ENCODE results near the gene ACOX2. TPM values are rescaled to one million over a fixed set of nuclear protein-coding genes. Genes with fewer than 3 reads are reported as not detected.
A peak's percentile ranks its signal among the peaks of the same experiment; 100 is the strongest.

Gene ACOX2
- total and polyA plus RNA-seq, 12 donors: 7.6 to 64.9 (median 34.9) TPM

DNA sequence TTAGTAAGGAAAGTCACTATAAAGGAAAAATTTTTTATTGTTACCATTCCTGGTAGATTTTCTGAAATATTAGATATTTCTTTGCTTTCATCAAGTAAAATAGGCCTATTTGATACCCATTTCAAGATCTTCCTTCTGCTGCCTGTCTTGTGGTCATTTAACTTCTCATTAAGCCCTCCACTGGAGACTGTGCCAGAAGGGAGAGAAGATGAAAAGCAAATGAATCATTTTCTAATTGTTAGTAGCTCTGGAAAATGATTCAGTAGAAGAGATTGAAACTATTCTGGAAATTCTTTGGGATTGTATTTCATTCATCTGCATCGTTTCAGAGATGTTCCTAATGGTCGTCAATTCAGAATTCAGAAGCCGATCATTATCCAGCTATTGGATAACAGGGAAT, 41.9 kb downstream of the ACOX2 start:
- ATAC-seq (no peak), DNase-seq (no peak)
- Histone ChIP-seq H3K9me3 (no peaks in the 10 kb centered on the region), H3K4me1 (peaks cover 5 to 70% (median 65%) of the 10 kb centered on the region in 9 donors), H3K27me3 (no peaks in the 10 kb centered on the region), H3K4me3 (no peak overlapping the region), H3K27ac (no peak overlapping the region), H3K36me3 (peaks cover 0 to 12% (median 7%) of the 10 kb centered on the region in 9 donors)
- TF ChIP-seq, protein P1, sequence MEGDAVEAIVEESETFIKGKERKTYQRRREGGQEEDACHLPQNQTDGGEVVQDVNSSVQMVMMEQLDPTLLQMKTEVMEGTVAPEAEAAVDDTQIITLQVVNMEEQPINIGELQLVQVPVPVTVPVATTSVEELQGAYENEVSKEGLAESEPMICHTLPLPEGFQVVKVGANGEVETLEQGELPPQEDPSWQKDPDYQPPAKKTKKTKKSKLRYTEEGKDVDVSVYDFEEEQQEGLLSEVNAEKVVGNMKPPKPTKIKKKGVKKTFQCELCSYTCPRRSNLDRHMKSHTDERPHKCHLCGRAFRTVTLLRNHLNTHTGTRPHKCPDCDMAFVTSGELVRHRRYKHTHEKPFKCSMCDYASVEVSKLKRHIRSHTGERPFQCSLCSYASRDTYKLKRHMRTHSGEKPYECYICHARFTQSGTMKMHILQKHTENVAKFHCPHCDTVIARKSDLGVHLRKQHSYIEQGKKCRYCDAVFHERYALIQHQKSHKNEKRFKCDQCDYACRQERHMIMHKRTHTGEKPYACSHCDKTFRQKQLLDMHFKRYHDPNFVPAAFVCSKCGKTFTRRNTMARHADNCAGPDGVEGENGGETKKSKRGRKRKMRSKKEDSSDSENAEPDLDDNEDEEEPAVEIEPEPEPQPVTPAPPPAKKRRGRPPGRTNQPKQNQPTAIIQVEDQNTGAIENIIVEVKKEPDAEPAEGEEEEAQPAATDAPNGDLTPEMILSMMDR (IDR thresholded peaks at IDR 0.05): no peak
- 82 to 83% methylated on average over 3 of the region's 3 CpGs for WGBS, 2 donors
- intact Hi-C loops (cut with DNase I): loop anchor here in 4 of 10 donors (5.0 to 10.0 kb wide), 3 partner anchors 63 to 160 kb away; partner anchors contain the start of genes PXK (in 3 of the 4) and PDHB (in 1 of the 4)

DNA sequence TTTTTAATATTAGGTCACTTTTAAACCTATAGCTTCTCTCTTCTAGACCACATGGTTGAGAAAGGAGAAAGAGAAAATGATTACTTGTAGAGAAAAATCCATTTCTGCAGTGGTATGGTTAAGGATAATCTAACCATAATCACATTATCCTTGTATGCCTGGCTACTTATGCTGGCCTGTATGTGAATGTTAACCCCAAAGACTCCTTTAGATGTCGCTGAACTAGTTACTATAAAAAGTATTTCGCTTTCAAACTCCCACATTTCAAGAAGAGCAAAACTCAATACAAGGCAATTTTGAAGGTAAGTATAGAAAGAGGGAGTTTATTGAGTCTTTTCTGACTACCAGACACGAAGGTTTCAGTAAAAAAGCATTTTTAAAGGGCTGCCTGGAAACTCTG, 42.9 kb downstream of the ACOX2 start:
- peak overlapping the region in 2 of 10 donors; percentile 81 to 91 for H3K4me3 ChIP-seq
- H3K36me3 ChIP-seq: peaks cover 0 to 4% (median 0%) of the 10 kb centered on the region in 9 donors
- no peaks in the 10 kb centered on the region for H3K9me3 ChIP-seq
- WGBS, 2 donors: 59% methylated on average over 3 of the region's 3 CpGs
- no peaks in the 10 kb centered on the region for H3K27me3 ChIP-seq
- peaks cover 5 to 72% (median 65%) of the 10 kb centered on the region in 9 donors for H3K4me1 ChIP-seq
- no peak overlapping the region for H3K27ac ChIP-seq
- intact Hi-C loops (cut with DNase I): loop anchor here in 9 of 10 donors (5.0 to 10.0 kb wide), 5 partner anchors 38 to 162 kb away; partner anchors contain the start of genes PXK (in 6 of the 9) and PDHB (in 3 of the 9)
- ATAC-seq (no peak), DNase-seq (no peak)
- TF ChIP-seq, protein P1 (IDR thresholded peaks at IDR 0.05): no peak

DNA sequence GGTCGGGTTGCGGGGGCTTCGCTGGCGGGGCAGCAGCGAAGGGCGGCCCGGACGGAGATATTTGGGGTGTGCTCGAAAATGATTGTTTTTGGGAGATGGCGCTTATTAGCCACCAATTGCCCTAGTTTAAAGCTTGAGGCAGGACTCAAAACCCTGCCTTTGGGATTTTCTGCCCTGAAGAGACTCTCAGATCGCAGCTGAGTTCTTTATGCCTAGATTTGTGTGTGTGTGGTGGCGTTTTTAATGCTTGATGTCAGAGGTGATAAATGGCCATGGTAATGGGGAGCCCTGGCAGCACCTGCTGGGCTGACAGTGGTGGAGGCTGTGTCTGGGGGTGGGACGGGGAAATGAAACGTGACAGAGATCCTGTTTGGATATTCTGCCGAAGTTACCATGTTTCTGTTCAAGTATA, 44.5 kb downstream of the ACOX2 start:
- Histone ChIP-seq H3K9me3 (no peaks in the 10 kb centered on the region), H3K4me1 (peaks cover 5 to 73% (median 57%) of the 10 kb centered on the region in 9 donors), H3K36me3 (peaks cover 0 to 4% (median 0%) of the 10 kb centered on the region in 9 donors), H3K27ac (peak overlapping the region; percentile 63 to 88 (median 78)), H3K27me3 (no peaks in the 10 kb centered on the region), H3K4me3 (peak overlapping the region; percentile 26 to 96 (median 80))
- 0 to 1% methylated on average over 15 of the region's 15 CpGs for WGBS, 2 donors
- DNase-seq (no peak), ATAC-seq (no peak)
- TF ChIP-seq, protein P1 (IDR thresholded peaks at IDR 0.05): no peak
- intact Hi-C loops (cut with DNase I): loop anchor here in 9 of 10 donors (2.0 to 10.0 kb wide), 7 partner anchors 40 to 160 kb away; partner anchors contain the start of genes PXK (in 8 of the 9), PDHB (in 3 of the 9) and ACOX2 (in 1 of the 9)

DNA sequence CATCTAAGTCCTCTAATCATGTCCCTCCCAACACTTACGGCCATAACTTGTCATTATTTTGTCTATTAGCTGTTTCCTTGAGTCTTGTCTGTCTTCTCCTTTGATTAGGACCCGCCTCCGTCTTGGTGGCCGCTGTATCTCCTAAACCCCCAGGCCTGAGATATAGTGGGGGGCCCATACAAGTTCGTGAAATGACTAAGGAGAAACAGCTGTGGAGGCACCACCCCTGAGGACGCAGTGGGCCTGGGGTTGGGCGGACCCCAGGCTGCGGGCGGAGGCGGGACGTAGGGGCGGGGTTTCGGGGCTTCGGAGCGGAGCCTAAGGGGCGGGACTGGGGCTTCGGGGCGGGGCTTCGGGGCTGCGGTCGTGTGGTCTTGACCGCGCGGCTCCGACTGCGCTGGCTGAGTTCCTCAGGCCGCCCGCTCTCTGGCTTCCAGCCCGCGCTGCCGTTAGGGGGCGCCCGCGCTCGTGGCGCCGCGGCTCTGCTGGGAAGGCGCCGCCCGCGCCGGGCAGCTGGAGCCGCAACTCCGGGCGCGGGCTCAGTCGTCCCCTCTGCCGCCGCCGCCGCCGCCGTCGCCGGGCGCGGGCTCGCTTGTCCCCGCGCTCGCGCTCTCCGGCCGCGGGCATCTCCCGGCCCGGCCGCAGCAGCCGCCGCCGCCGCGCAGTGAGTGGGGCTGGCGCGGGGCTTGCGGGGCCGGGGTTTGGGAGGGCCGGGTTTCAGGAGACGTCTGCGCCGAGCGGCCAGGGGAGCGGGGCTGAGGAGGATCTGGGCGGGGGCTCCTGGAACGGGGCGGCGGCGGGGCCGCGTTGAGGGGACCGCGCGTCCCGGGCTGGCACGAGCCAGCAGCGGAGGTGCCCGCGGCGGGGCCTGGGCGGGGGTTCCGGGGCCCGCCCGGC, 45.2 kb downstream of the ACOX2 start, which contains the start of gene KCTD6:
KCTD6 (plus strand) TSS at position 591 of the 897 bp plus-strand sequence. CDS start 6,660 bp downstream, outside the sequence.
- TF ChIP-seq, protein P1 (IDR thresholded peaks at IDR 0.05): peak; percentile 61 to 90 (median 78)
- Histone ChIP-seq H3K4me3 (peak within 1 kb of the TSS; percentile 26 to 96 (median 80)), H3K4me1 (peaks cover 5 to 73% (median 50%) of the 10 kb centered on the region in 9 donors), H3K27me3 (no peaks in the 10 kb centered on the region), H3K36me3 (peaks cover 0 to 4% (median 0%) of the 10 kb centered on the region in 9 donors), H3K9me3 (no peaks in the 10 kb centered on the region), H3K27ac (peak within 1 kb of the TSS; percentile 72 to 94 (median 82))
- ATAC-seq (peak; percentile 96 to 98 (median 98)), DNase-seq (peak; percentile 93 to 96)
- intact Hi-C loops (cut with DNase I): loop anchor here in 9 of 10 donors (1.0 to 10.0 kb wide), 9 partner anchors 41 to 159 kb away; partner anchors contain the start of genes PXK (in 8 of the 9), PDHB (in 4 of the 9) and ACOX2 (in 1 of the 9)
- WGBS, 2 donors: 1% methylated on average over 88 to 104 of the region's 104 CpGs

All from heart right ventricle (tissue), 16 donors.